ENCODE data around the gene POPDC3. TPM values are rescaled to one million over a fixed set of nuclear protein-coding genes. Genes with fewer than 3 reads are reported as not detected.

Gene POPDC3
- total and polyA plus RNA-seq, 2 of the 13 experiments (the other 11 are each of a cell fraction or from before 2014, with no cell fraction given) = 0.18 to 0.20 TPM

- TF ChIP-seq, protein P1, sequence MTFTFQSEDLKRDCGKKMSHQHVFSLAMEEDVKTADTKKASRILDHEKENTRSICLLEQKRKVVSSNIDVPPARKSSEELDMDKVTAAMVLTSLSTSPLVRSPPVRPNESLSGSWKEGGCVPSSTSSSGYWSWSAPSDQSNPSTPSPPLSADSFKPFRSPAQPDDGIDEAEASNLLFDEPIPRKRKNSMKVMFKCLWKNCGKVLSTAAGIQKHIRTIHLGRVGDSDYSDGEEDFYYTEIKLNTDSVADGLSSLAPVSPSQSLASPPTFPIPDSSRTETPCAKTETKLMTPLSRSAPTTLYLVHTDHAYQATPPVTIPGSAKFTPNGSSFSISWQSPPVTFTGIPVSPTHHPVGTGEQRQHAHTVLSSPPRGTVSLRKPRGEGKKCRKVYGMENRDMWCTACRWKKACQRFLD (CRISPR knock-in tag; IDR thresholded peaks at IDR 0.05; ENCODE audit: borderline replicate concordance) = no peak
- TF ChIP-seq ZSCAN29 (CRISPR knock-in tag; conservative IDR thresholded peaks at IDR 0.05) (no peak), ZNF781 (CRISPR knock-in tag; IDR thresholded peaks at IDR 0.05; ENCODE audit: borderline replicate concordance, not compliant biosample characterization) (no peak), HMG20B (CRISPR knock-in tag; conservative IDR thresholded peaks at IDR 0.05) (no peak), ZNF564 (CRISPR knock-in tag; IDR thresholded peaks at IDR 0.05) (0 out of 2 replicates have a peak, but pooled peaks have one; percentile 21), GABPB1 (CRISPR knock-in tag; IDR thresholded peaks at IDR 0.05) (peak; percentile 76; the same call in 1 of the 2 replicates), PTBP1 (IDR thresholded peaks at IDR 0.05; ENCODE audit: low read depth, low read length, poor library complexity, severe bottlenecking) (no peak), MATR3 (CRISPR knock-in tag; IDR thresholded peaks at IDR 0.05) (no peak), CBFB (CRISPR knock-in tag; IDR thresholded peaks at IDR 0.05) (no peak; the same call in 1 of the 2 replicates), ZNF160 (CRISPR knock-in tag; IDR thresholded peaks at IDR 0.05) (no peak), ARHGAP35 (CRISPR knock-in tag; IDR thresholded peaks at IDR 0.05; ENCODE audit: borderline replicate concordance) (no peak), ZBTB7B (CRISPR knock-in tag; IDR thresholded peaks at IDR 0.05) (no peak), IKZF1 (IDR thresholded peaks at IDR 0.05) (no peak), HHEX (CRISPR knock-in tag; IDR thresholded peaks at IDR 0.05) (no peak), MXD3 (CRISPR knock-in tag; IDR thresholded peaks at IDR 0.05) (peak; percentile 43; the same call in 1 of the 2 replicates), ATAD3A (CRISPR knock-in tag; IDR thresholded peaks at IDR 0.05) (no peak), SOX13 (IDR thresholded peaks at IDR 0.05) (no peak), SOX13 (CRISPR knock-in tag; conservative IDR thresholded peaks at IDR 0.05 in 1 of 2, IDR thresholded peaks at IDR 0.05 in 1 of 2) (no peak), NFYB (CRISPR knock-in tag; IDR thresholded peaks at IDR 0.05) (no peak), HDAC2 (CRISPR knock-in tag; IDR thresholded peaks at IDR 0.05) (no peak), ZNF292 (CRISPR knock-in tag; IDR thresholded peaks at IDR 0.05; ENCODE audit: borderline replicate concordance, low read depth) (no peak), ZNF605 (CRISPR knock-in tag; IDR thresholded peaks at IDR 0.05) (no peak), KDM6A (CRISPR knock-in tag; IDR thresholded peaks at IDR 0.05; ENCODE audit: low read depth) (no peak), ZNF570 (CRISPR knock-in tag; IDR thresholded peaks at IDR 0.05; ENCODE audit: borderline replicate concordance) (no peak)
- TF ChIP-seq, protein P2, sequence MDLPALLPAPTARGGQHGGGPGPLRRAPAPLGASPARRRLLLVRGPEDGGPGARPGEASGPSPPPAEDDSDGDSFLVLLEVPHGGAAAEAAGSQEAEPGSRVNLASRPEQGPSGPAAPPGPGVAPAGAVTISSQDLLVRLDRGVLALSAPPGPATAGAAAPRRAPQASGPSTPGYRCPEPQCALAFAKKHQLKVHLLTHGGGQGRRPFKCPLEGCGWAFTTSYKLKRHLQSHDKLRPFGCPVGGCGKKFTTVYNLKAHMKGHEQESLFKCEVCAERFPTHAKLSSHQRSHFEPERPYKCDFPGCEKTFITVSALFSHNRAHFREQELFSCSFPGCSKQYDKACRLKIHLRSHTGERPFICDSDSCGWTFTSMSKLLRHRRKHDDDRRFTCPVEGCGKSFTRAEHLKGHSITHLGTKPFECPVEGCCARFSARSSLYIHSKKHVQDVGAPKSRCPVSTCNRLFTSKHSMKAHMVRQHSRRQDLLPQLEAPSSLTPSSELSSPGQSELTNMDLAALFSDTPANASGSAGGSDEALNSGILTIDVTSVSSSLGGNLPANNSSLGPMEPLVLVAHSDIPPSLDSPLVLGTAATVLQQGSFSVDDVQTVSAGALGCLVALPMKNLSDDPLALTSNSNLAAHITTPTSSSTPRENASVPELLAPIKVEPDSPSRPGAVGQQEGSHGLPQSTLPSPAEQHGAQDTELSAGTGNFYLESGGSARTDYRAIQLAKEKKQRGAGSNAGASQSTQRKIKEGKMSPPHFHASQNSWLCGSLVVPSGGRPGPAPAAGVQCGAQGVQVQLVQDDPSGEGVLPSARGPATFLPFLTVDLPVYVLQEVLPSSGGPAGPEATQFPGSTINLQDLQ (CRISPR knock-in tag; IDR thresholded peaks at IDR 0.05) = no peak
- TF ChIP-seq, protein P3, sequence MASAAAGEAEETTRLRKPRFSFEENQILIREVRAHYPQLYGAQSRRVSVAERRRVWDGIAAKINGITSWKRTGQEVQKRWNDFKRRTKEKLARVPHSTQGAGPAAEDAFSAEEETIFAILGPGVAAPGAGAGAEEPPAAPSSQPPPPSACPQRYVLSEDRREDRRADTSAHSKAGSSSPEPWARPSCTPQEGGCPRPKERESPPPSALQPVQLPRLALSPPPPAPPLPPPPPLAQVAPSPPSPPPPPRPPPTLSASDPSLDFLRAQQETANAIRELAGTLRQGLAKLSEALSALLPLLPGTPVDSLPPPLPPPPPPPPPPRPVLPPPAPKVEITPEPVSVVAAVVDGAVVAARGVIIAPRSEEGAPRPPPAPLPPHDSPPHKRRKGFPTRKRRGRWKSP (CRISPR knock-in tag; IDR thresholded peaks at IDR 0.05) = peak; percentile 87
These were observed at the start of gene POPDC3 (continued) for GRCh38 chr6:105179244-105180065.
